H1 (cell line): ENCODE data around the gene LRP8. TPM values are rescaled to one million over a fixed set of nuclear protein-coding genes. Genes with fewer than 3 reads are reported as not detected.

Source experiments
- CTCF ChIA-PET: fragments of 300-600 bp; sonication (Branson Sonifier 250); formaldehyde crosslinking; loops from one replicate; lab custom pipeline; 2021; ENCODE audit not compliant: partially characterized antibody; lab: Charles Lee
- POLR2A ChIA-PET: fragments of 300-600 bp; sonication (Branson Sonifier 250); formaldehyde crosslinking; loops from one replicate; lab custom pipeline; 2021; ENCODE audit warnings: inconsistent platforms; ENCODE audit not compliant: partially characterized antibody; lab: Charles Lee
- DNase-seq, 2 experiments: peaks; one replicate each; pipeline versions ENCODE4 v3.0.0 to v3.0.0-alpha.2; 2010 to 2022; ENCODE audit warnings: low spot score in 2 of 2, low read depth in 1 of 2, mixed read lengths in 1 of 2
- FAIRE-seq: peaks from 2 replicates; lab custom pipeline; 2011; peaks lifted over from hg19 to GRCh38; lab: Jason Lieb, UNC
- H2AFZ ChIP-seq: 2 replicates; pipeline ENCODE4 v1.8.1; 2012; ENCODE audit warnings: low read length, inconsistent platforms
- H2AK5ac ChIP-seq: 2 replicates; pipeline ENCODE4 v1.6.1; 2013; ENCODE audit warnings: low read depth, low read length
- H2BK120ac ChIP-seq: replicated peaks from 2 replicates; pipeline ENCODE3; 2013; ENCODE audit warnings: low read depth, low read length, inconsistent platforms
- H2BK12ac ChIP-seq: 2 replicates; pipeline ENCODE4 v1.6.1; 2013; ENCODE audit warnings: low read depth, low read length
- H2BK15ac ChIP-seq: 2 replicates; pipeline ENCODE4 v1.6.1; 2013; ENCODE audit warnings: low read length
- H2BK20ac ChIP-seq: 2 replicates; pipeline ENCODE4 v1.6.1; 2013; ENCODE audit warnings: low read length
- H2BK5ac ChIP-seq: 2 replicates; pipeline ENCODE4 v1.6.1; 2013; ENCODE audit warnings: low read depth, low read length
- H3K14ac ChIP-seq: 2 replicates; pipeline ENCODE4 v1.6.1; 2013; ENCODE audit warnings: inconsistent platforms; ENCODE audit not compliant: insufficient read length
- H3K18ac ChIP-seq: 2 replicates; pipeline ENCODE4 v1.6.1; 2013; ENCODE audit warnings: low read length; ENCODE audit errors: extremely low read depth
- H3K23ac ChIP-seq: 2 replicates; pipeline ENCODE4 v1.6.1; 2013; ENCODE audit warnings: inconsistent platforms; ENCODE audit not compliant: insufficient read length
- H3K23me2 ChIP-seq: 2 replicates; pipeline ENCODE4 v1.6.1; 2013; ENCODE audit warnings: low read depth, low read length
- H3K27ac ChIP-seq: 2 replicates; pipeline ENCODE4 v1.6.1; 2011; ENCODE audit warnings: low read depth, low read length, inconsistent platforms
- H3K27me3 ChIP-seq, 4 experiments: replicated peaks in 1 of 4; 1 replicate in 1 of 4; 2 replicates in 3 of 4; pipeline versions ENCODE4 v1.6.1 to v1.8.1; 2011 to 2013; ENCODE audit warnings: low read length in 3 of 4, mild to moderate bottlenecking in 3 of 4, inconsistent platforms in 2 of 4, mixed read lengths in 2 of 4, moderate library complexity in 1 of 4; ENCODE audit not compliant: control insufficient read depth in 3 of 4, insufficient read depth in 3 of 4; ENCODE audit errors: extremely low read depth in 1 of 4
- H3K36me3 ChIP-seq, 4 experiments: 2 replicates each; pipeline versions ENCODE4 v1.6.1 to v1.8.1; 2011 to 2013; ENCODE audit warnings: mild to moderate bottlenecking in 4 of 4, low read length in 3 of 4, moderate library complexity in 2 of 4, control low read depth in 1 of 4, inconsistent platforms in 1 of 4; ENCODE audit not compliant: insufficient read depth in 4 of 4, control insufficient read depth in 2 of 4
- H3K4ac ChIP-seq: replicated peaks from 2 replicates; pipeline ENCODE3; 2013; ENCODE audit warnings: low read length, low read depth, mixed read lengths, inconsistent platforms; ENCODE audit not compliant: insufficient read length
- H3K4me1 ChIP-seq, 4 experiments: replicated peaks in 1 of 4; 1 replicate in 1 of 4; 2 replicates in 3 of 4; pipeline versions ENCODE4 v1.6.1 to v1.8.1; 2011 to 2013; ENCODE audit warnings: low read length in 3 of 4, inconsistent platforms in 2 of 4, mixed read lengths in 1 of 4; ENCODE audit not compliant: insufficient read depth in 4 of 4, control insufficient read depth in 3 of 4
- H3K4me2 ChIP-seq, 2 experiments: 2 replicates each; pipeline versions ENCODE4 v1.6.1 to v1.8.1; 2011 to 2013; ENCODE audit warnings: low read depth in 2 of 2, low read length in 2 of 2, control low read depth in 1 of 2, inconsistent platforms in 1 of 2, mild to moderate bottlenecking in 1 of 2; ENCODE audit not compliant: insufficient read depth in 1 of 2
- H3K4me3 ChIP-seq, 4 experiments: fragments of 200-600, 300-600 bp in 1 of 4; sonication (generic), shearing (Covaris generic), sonication (Bioruptor Twin) in 1 of 4; 2 replicates each; pipeline versions ENCODE4 v1.5.1 to v1.8.1; 2011 to 2016; ENCODE audit warnings: low read length in 4 of 4, low read depth in 3 of 4, control low read depth in 2 of 4, inconsistent platforms in 2 of 4, mild to moderate bottlenecking in 2 of 4, mixed read lengths in 1 of 4, moderate library complexity in 1 of 4; ENCODE audit not compliant: insufficient read depth in 2 of 4; ENCODE audit errors: extremely low read depth in 1 of 4
- H3K56ac ChIP-seq: replicated peaks from 2 replicates; pipeline ENCODE3; 2013; ENCODE audit warnings: low read depth, mild to moderate bottlenecking, mixed read lengths, low read length, inconsistent platforms; ENCODE audit not compliant: insufficient read length
- H3K79me1 ChIP-seq: 2 replicates; pipeline ENCODE4 v1.6.1; 2013; ENCODE audit warnings: low read depth, low read length, control low read depth
- H3K79me2 ChIP-seq, 2 experiments: 2 replicates each; pipeline versions ENCODE4 v1.6.1 to v1.8.1; 2012 to 2013; ENCODE audit warnings: low read length in 2 of 2, mild to moderate bottlenecking in 2 of 2, inconsistent platforms in 1 of 2; ENCODE audit not compliant: insufficient read depth in 2 of 2, control insufficient read depth in 1 of 2
- H3K9ac ChIP-seq, 4 experiments: replicated peaks in 1 of 4; 1 replicate in 1 of 4; 2 replicates in 3 of 4; pipeline versions ENCODE4 v1.6.1 to v1.8.1; 2011 to 2013; ENCODE audit warnings: low read depth in 3 of 4, low read length in 3 of 4, control low read depth in 2 of 4, mild to moderate bottlenecking in 2 of 4, moderate library complexity in 2 of 4, inconsistent platforms in 1 of 4; ENCODE audit errors: extremely low read depth in 1 of 4
- H3K9me3 ChIP-seq, 2 experiments: 2 replicates each; pipeline versions ENCODE4 v1.6.1 to v1.8.1; 2012 to 2013; ENCODE audit warnings: mild to moderate bottlenecking in 2 of 2, moderate library complexity in 2 of 2, control low read depth in 1 of 2, inconsistent platforms in 1 of 2, low read depth in 1 of 2, low read length in 1 of 2, mixed read lengths in 1 of 2; ENCODE audit not compliant: insufficient read depth in 2 of 2
- H4K20me1 ChIP-seq, 2 experiments: replicated peaks in 1 of 2; 2 replicates each; pipeline versions ENCODE3 to v1.8.1; 2011 to 2013; ENCODE audit warnings: inconsistent platforms in 2 of 2, low read length in 2 of 2, mild to moderate bottlenecking in 1 of 2; ENCODE audit not compliant: insufficient read depth in 2 of 2, control insufficient read depth in 1 of 2
- H4K5ac ChIP-seq: 2 replicates; pipeline ENCODE4 v1.6.1; 2013; ENCODE audit warnings: low read length, low read depth, mixed read lengths, inconsistent platforms; ENCODE audit not compliant: insufficient read length
- H4K8ac ChIP-seq: 2 replicates; pipeline ENCODE4 v1.8.0; 2013; ENCODE audit warnings: mild to moderate bottlenecking, moderate library complexity, low read length, inconsistent platforms; ENCODE audit not compliant: insufficient read depth; ENCODE audit errors: extremely low read depth
- H4K91ac ChIP-seq: replicated peaks from 2 replicates; pipeline ENCODE3; 2013; ENCODE audit warnings: low read length, mixed read lengths, inconsistent platforms; ENCODE audit not compliant: insufficient read length
- EGR1 ChIP-seq: IDR thresholded peaks from 2 replicates; pipeline ENCODE4 v1.6.1; 2011; ENCODE audit warnings: low read depth, low read length, borderline replicate concordance
- JUN ChIP-seq: IDR thresholded peaks from 2 replicates; pipeline ENCODE4 v1.6.1; 2011; ENCODE audit warnings: low read depth, mild to moderate bottlenecking, improper control_type of control experiment, low read length
- RFX5 ChIP-seq: IDR thresholded peaks from 2 replicates; pipeline ENCODE4 v1.6.1; 2011; ENCODE audit warnings: low read depth, low read length, improper control_type of control experiment, borderline replicate concordance
- SIX5 ChIP-seq: IDR thresholded peaks from 2 replicates; pipeline ENCODE4 v1.6.1; 2011; ENCODE audit warnings: mild to moderate bottlenecking, low read depth, low read length
- SP1 ChIP-seq: IDR thresholded peaks from 2 replicates; pipeline ENCODE4 v1.6.1; 2011; ENCODE audit warnings: low read depth, low read length
- SP2 ChIP-seq: IDR thresholded peaks from 2 replicates; pipeline ENCODE4 v1.6.1; 2012; ENCODE audit warnings: mild to moderate bottlenecking, low read length, inconsistent platforms
- TBP ChIP-seq: IDR thresholded peaks from 2 replicates; pipeline ENCODE4 v1.6.1; 2011; ENCODE audit warnings: low read depth, low read length, improper control_type of control experiment
- TEAD4 ChIP-seq: IDR thresholded peaks from 2 replicates; pipeline ENCODE4 v1.6.1; 2012; ENCODE audit warnings: low read depth, low read length, inconsistent platforms, mixed read lengths
- ZNF274 ChIP-seq: IDR thresholded peaks from 2 replicates; pipeline ENCODE4 v1.7.0; 2012; ENCODE audit warnings: low read length, borderline replicate concordance; ENCODE audit errors: extremely low read depth
- WGBS, 2 experiments: shearing (Covaris generic) in 1 of 2; methylation state at CpG; one replicate each; pipeline versions ENCODE4 v1.1.6 to v1.1.7; 2013 to 2015; ENCODE audit warnings: low lambda C conversion rate in 2 of 2, mixed read lengths in 2 of 2, inconsistent platforms in 1 of 2, low coverage in 1 of 2, missing lambda C conversion rate in 1 of 2; ENCODE audit not compliant: insufficient replicate concordance in 2 of 2, insufficient coverage in 1 of 2, insufficient read length in 1 of 2; ENCODE audit errors: extremely low coverage in 1 of 2, missing lambda C conversion rate in 1 of 2; 5-methylcytosine and 5-hydroxymethylcytosine counted together
- polyA plus RNA-seq, 7 experiments: library from polyadenylated mRNA; depleted of rRNA in 3 of 7; stranded (reverse) in 5 of 7; unstranded in 2 of 7; fragments of >200 nt in 5 of 7; fragments of 200-250 nt in 2 of 7; gene quantifications; 1 replicate in 5 of 7; 2 replicates in 1 of 7; 4 replicates in 1 of 7; pipeline versions ENCODE4 v1.2.1 to v1.2.3, GENCODE V29; 2011 to 2013; ENCODE audit warnings: missing spikeins in 2 of 7, mixed read lengths in 2 of 7
- total RNA-seq: library from RNA; stranded (reverse); fragmentation: NEBNext Ultra II Directional; extraction: Animal tissue kit (Norgen Biotek cat#: 25700); gene quantifications from 2 replicates; pipeline ENCODE4 v1.2.1, GENCODE V29; 2021
- TF ChIP-seq, protein P1 (sequence below), 3 experiments: IDR thresholded peaks; 1 replicate in 2 of 3; 2 replicates in 1 of 3; pipeline versions ENCODE4 v1.5.1 to v1.6.1; 2011; ENCODE audit warnings: low read length in 3 of 3, mild to moderate bottlenecking in 3 of 3, inconsistent platforms in 2 of 3, low read depth in 1 of 3, moderate library complexity in 1 of 3; ENCODE audit not compliant: insufficient read depth in 1 of 3; ENCODE audit errors: control extremely low read depth in 1 of 3
- TF ChIP-seq, protein P2 (sequence below): IDR thresholded peaks from 2 replicates; pipeline ENCODE4 v1.6.1; 2011; ENCODE audit warnings: low read length, improper control_type of control experiment

Gene LRP8
- total and polyA plus RNA-seq, 2 of the 8 experiments (the other 6 are each of a cell fraction or from before 2014, with no cell fraction given), result 63.2 to 66.4 TPM

GRCh38 chr1:53314096-53314495 is 13.8 kb downstream of the LRP8 start:
- no peak overlapping the region for H3K4ac ChIP-seq
- WGBS, 2 experiments, result 84% methylated on average over 7 of the region's 7 CpGs; no CpG with 5 or more reads in 1 of the 2 experiments
- H2BK120ac ChIP-seq, result no peak overlapping the region
- H3K27ac ChIP-seq, result no peak overlapping the region
- no peaks in the 10 kb centered on the region for H3K27me3 ChIP-seq
- ChIA-PET POLR2A (interaction anchor here (0.8 to 1.2 kb wide), 2 partner anchors 11 to 12 kb away, joined by 3 to 4 read pairs; no protein-coding TSS in a partner anchor), CTCF (interaction anchor here (0.8 to 1.8 kb wide), 4 partner anchors 8 to 79 kb away, joined by 3 to 7 read pairs (median 3); no protein-coding TSS in a partner anchor)
- no peak overlapping the region for H3K9ac ChIP-seq
- H2AK5ac ChIP-seq, result no peak overlapping the region
- FAIRE-seq, result no peak
- no peak overlapping the region for H3K23ac ChIP-seq
- peak overlapping the region; percentile 56; the same call in 1 of the 2 replicates for H2BK5ac ChIP-seq
- peak overlapping the region; percentile 70 for H4K91ac ChIP-seq
- peaks cover 0 to 31% (median 8%) of the 10 kb centered on the region in 4 experiments; a peak in 5 of 8 replicates for H3K36me3 ChIP-seq
- no peak overlapping the region for H4K5ac ChIP-seq
- H2BK12ac ChIP-seq, result no peak overlapping the region
- no peak overlapping the region for H3K14ac ChIP-seq
- H3K79me2 ChIP-seq, result peaks cover 3 to 80% of the 10 kb centered on the region in 2 experiments; a peak in 3 of 4 replicates
- H3K4me3 ChIP-seq, result no peak overlapping the region
- DNase-seq, result no peak
- no peak overlapping the region for H3K4me2 ChIP-seq
- H4K8ac ChIP-seq, result no peak overlapping the region
- H3K9me3 ChIP-seq, result no peaks in the 10 kb centered on the region
- peaks cover 0 to 12% (median 4%) of the 10 kb centered on the region in 4 experiments; a peak in 4 of 7 replicates for H3K4me1 ChIP-seq
- H3K79me1 ChIP-seq, result peaks cover 49% of the 10 kb centered on the region
- peaks cover 25 to 56% of the 10 kb centered on the region in 2 experiments for H4K20me1 ChIP-seq
- H3K18ac ChIP-seq, result no peak overlapping the region
- H3K23me2 ChIP-seq, result no peaks in the 10 kb centered on the region
- H2AFZ ChIP-seq, result no peak overlapping the region
- TF ChIP-seq JUN (no peak), SP2 (no peak), TEAD4 (no peak), ZNF274 (no peak), TBP (no peak), RFX5 (no peak), SIX5 (no peak), SP1 (no peak), EGR1 (no peak)
- TF ChIP-seq, protein P1, sequence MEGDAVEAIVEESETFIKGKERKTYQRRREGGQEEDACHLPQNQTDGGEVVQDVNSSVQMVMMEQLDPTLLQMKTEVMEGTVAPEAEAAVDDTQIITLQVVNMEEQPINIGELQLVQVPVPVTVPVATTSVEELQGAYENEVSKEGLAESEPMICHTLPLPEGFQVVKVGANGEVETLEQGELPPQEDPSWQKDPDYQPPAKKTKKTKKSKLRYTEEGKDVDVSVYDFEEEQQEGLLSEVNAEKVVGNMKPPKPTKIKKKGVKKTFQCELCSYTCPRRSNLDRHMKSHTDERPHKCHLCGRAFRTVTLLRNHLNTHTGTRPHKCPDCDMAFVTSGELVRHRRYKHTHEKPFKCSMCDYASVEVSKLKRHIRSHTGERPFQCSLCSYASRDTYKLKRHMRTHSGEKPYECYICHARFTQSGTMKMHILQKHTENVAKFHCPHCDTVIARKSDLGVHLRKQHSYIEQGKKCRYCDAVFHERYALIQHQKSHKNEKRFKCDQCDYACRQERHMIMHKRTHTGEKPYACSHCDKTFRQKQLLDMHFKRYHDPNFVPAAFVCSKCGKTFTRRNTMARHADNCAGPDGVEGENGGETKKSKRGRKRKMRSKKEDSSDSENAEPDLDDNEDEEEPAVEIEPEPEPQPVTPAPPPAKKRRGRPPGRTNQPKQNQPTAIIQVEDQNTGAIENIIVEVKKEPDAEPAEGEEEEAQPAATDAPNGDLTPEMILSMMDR (IDR thresholded peaks at IDR 0.05; ENCODE audit: control extremely low read depth in 1 of 3, insufficient read depth in 1 of 3, low read depth in 1 of 3, low read length in 3 of 3), result no peak
- TF ChIP-seq, protein P2, sequence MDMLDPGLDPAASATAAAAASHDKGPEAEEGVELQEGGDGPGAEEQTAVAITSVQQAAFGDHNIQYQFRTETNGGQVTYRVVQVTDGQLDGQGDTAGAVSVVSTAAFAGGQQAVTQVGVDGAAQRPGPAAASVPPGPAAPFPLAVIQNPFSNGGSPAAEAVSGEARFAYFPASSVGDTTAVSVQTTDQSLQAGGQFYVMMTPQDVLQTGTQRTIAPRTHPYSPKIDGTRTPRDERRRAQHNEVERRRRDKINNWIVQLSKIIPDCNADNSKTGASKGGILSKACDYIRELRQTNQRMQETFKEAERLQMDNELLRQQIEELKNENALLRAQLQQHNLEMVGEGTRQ, result no peak
- H2BK20ac ChIP-seq, result no peak overlapping the region
- no peak overlapping the region for H2BK15ac ChIP-seq
- H3K56ac ChIP-seq, result no peak overlapping the region
